HG03460 (cell line): ENCODE data around the gene MARK2.

Source experiments
- ATAC-seq: cut with Tn5 transposase; IDR thresholded peaks from one replicate; pipeline ENCODE4 v1.9.1; 2021; ENCODE audit not compliant: unreplicated experiment

The MARK2 gene

GRCh38 chr11:63907808-63908530, 69.1 kb downstream of the MARK2 start:
- no peak for ATAC-seq

GRCh38 chr11:63908631-63909401, 69.9 kb downstream of the MARK2 start:
- no peak for ATAC-seq

DNA sequence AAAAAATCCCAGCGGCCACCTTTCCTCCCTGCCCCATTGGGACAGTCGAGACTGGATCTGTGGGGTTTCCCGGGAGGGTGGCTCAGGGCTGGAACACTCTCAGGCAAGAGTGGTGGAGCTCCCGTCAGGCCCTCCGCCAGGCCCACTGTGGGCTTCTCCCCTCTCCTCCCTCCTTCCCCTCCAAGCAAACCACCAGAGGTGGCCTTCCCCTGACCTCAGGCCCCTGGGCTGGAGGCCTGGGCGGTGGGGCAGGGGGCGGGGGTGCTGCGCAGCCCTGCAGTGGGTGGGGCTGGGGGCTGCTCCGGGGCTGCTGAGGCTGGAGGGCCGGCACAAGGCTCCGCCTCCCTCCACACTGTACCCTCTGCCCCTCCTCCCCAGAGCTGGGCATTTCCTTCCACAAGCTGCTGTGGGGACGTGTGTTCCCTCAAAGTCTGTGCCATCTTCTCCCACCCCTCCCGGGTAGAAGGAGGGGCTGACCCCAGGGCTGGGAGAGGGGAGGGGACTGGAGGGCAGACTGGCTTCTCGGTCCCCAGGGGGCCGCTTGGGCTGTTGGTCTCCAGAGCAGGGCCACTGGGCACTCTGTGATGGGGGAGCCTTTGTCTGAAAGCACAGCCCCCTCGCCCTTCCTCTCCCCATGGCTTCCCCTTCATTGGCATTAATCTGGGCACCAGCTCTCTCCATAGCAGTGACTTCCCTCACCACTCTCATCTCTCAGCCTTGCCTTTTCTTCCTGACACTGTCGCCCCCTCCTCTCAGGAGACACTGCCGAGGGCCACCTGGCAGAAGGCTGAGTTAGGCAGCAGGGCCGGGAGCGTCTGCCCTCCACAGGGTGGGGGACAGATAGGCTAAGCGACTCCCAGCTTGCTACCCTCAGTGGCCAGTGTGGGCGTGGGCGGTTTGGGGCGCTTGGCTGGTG, 70.9 kb downstream of the MARK2 start:
- ATAC-seq: no peak

DNA sequence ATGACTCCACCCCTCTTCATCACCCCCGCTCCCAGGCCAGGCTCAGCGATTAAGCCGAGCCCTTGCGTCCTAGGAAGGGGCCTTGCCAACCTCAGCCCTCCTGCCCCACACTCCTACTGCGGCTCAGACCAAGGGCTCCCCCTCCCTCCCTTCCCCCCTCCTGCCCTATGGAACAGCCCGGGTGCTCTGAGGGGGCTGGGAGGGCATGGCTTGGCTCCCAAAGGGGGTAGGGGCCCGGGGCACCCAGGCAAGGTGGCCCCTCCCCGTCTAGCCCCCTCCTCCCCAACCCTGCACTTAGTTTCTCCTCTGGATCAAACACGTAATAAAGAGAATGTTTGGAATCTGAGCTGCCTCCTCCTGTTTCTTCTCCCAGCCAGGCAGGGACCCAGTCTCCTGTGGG, 71.8 kb downstream of the MARK2 start:
- no peak for ATAC-seq

- ATAC-seq: no peak
Measured at GRCh38 chr11:63911440-63911839, 72.5 kb downstream of the MARK2 start.

DNA sequence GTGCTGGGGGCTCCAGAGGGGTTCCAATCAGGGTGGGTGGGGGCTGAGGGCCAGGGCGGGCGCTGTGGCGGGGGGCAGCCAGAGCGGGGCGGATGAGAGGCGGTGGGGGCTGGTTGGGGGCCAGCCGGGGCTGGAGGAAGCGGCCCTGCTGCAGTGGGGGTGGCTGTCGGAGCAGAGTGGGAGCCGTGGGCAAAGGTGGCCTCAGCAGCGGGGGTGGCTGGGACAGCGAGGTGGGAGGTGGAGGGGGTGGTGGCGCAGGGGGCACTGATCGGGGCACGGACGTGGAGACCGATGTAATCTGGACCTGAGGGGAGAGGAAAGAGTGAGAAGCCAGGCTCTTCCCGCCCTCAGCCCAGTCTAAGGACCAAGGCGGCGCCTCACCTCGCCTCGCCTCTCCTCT, 73.0 kb downstream of the MARK2 start:
- ATAC-seq: no peak

- no peak for ATAC-seq
Measured at GRCh38 chr11:63912678-63913077, 73.8 kb downstream of the MARK2 start.

DNA sequence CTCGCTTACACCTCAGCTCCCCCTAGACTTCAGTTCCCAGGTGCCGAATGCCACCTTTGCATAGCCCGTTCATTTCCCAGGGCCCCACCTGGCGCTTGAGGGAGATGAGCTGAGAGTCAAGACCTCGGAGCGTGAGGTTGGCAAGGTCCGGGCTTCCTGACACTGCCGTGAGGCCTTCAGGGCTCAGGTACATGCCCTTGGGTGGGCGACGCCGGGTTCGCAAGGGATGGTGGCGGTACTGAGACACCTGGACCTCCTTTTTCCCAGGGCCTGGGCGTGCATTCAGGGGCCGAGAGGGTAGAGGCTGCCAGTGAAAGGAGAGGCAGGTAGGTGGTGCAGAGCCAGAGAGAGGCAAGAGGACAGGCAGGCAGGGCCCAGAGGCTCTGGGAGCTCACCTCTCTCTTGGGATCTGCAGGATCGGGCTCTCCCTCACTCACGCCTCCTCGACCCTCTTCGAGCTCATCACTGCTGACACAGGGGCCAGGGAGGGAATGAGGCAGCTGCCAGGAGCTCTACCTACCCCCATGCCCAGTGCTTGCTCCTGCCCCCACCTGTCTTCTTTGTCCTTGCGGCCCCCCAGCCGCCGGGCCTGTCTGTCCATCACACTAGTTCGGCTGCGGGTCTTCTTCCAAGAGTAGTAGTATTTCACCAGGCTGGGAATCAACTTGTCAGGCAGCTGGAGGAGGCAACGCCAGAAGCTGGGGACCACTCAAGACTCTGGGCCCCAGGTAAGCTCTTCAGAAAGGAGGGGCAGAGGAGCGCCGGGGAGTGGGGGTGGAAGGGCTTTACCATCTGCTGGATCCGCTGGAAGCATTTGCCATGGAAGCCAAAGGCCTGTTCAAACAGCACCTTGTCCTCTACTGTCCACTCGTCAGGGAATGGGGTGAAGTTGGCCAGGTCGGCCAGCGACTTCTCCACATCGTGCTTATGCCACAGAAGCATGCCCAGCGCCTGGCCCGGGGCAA, 75.2 kb downstream of the MARK2 start:
- no peak for ATAC-seq

DNA sequence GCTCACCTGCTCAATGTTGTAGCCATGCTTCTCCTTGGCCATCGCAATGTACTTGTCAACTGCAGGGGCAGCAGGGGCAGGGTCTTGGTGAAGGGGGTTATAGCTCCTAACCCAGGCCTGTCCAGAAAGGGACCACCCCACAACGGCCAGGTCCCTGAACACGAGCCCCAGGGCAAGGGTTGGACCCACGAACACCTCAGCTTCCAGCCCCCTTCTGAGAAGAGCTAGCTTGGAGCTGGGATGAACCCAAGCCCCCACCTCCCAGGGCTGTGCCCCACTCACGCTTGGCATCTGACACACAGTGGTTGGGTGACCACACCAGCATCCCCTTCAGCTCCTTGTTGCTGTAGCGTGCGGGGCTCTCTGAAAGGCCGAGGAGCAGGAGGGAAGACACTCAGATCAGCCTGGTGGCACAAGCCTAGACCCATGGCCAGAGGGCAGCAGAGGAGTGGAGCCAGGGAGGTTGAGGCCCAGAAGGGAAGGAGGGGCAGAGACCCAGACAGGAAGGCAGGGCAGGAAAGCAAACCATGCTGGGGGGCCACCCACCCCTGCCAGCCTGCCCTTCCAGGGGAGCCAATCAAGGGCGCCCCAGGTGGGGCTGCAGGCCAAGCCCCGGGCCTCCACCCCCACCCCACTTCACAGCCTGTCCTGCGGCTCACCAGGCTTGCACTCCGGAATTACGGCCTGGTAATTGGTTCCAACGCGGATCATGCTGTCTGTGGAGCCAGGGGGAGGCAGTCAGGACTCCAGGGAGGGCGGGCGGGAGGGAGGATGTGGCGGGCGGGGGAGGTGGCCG, 76.2 kb downstream of the MARK2 start:
- no peak for ATAC-seq

DNA sequence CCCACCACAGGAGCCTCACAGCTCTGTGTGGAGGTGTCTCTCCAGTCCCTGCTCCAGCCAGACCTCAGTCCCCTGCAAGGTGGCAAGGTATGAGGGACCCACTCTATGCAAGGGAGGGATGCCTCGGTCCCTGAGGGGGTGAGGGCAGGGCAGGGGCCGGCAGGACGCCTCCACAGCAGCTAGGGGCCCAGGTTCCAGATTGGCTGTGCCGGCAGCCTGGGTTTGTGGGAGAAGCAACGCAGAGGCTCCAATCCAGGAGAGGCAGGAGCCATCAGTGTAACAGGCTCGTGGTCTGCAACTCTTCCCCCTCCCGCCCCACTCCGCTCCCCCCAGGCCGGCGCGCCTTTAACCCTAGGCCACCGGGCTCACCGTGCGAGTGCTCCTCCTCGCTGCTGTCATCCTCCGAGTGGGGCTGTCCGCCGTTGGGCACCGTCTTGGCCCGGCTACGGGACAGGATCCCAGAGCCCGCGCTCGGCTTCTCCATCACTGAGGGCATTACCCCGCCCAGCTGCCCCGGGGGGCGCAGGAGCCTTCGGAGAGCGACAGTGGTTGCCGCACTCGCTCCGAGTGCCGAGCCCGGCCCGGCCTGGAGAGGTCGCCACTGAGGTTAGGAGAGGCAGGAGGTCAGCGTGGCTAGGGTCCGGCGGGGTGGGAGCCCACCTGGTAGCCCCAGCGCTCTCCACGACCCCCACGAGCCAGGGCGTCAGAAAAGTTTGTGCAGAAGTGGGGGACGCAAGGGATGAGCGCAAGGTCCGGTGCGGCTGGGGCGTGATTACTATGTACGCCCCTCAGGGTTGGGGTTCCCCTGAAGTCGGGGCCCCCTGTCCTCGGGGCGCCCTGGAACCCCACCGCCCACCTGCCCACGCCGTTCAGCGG, 77.3 kb downstream of the MARK2 start:
- ATAC-seq: no peak

- ATAC-seq: peak; percentile 45
Measured at GRCh38 chr11:63916837-63917691, 78.2 kb downstream of the MARK2 start, which contains the start of gene RCOR2. RCOR2 (minus strand) TSS chr11:63917164; CDS start chr11:63916456, 708 bp downstream.

DNA sequence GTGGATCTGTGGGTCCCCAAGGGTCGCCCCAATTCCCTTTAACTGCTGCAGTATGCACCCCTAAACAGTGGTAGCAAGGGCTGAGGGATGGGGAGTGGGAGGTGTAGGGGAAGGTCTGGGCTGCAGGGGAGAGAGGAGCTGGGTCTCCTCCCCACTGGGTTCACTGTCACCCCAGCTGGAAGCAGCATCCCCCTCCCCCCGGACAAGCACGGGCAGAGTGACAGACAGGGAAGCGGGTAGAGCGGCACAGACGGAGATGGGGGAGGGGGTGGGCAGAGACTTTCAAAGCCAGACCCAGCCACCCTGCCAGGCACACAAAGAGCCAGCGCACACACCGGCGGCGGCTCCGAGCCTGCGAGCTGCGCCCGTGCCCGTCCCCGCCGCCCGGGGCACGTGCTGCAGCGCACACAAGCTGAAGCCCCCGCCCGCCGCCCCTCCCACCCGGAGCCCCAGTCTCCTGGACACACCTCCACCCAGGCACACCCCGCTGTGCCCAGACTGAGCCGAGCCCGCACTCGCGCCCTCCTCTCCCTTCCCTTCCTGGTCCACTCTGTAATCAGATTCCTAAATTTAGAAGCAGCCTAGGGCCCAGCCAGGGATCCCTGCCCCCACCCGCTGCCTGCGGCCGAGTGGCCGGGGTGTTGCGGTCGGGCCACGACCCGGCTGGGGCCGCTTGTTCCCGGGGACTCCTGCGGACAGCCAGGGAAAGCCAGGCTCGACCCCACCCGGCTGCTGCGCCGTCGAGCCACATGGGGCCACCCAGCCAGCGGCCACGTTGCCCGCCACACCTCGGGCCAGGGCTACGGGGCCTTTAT, 79.0 kb downstream of the MARK2 start:
- no peak for ATAC-seq

DNA sequence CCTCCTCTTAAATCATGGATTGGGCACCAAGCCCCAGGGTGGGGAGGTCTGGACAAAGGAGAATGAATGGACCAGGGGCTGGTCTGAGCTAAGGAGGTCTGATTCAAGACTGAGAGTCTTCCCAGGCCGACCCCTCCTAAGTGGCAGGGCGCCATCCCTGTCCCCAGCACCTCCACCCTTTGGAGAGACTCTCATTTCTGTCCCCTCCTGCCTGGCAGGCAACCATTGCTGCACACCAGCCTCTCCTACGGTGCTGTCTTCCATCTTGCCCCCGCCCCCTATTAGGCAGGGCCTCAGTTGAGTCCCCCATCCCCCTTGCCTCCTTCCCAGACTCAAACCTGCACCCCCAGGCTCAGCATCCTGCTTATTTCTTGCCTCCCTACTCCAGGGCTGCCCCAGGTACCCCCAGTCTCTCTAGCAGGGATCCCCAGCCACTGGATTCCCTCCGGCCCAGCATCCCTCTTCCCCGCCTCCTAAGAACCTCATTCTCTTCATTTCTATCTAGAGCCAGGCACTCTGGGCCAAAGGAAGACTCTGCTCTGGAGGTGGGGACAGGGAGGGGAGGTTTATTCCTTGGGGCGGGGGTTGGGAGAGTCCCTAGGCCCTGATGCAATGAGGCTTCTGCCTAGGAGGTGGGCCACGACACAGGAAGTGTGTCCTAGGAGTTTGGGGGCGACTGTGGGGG, 79.7 kb downstream of the MARK2 start:
- ATAC-seq: no peak

- ATAC-seq: no peak
Measured at GRCh38 chr11:63919267-63920125, 80.6 kb downstream of the MARK2 start.
